Endothelial cell of umbilical vein (primary cell): ENCODE results near the gene PDK2. TPM values are rescaled to one million over a fixed set of nuclear protein-coding genes. Genes with fewer than 3 reads are reported as not detected.

Experiments
- BruUV-seq: library from RNA; stranded (reverse); fragments of 400-500 nt; replicated peaks from 2 replicates; lab custom pipeline; 2021; lab: Mats Ljungman, UMichigan
- CTCF ChIA-PET: fragments of 300-600, 350-600 bp; sonication (Branson Sonifier 250); formaldehyde crosslinking; loops from one replicate; lab custom pipeline; 2021; ENCODE audit warnings: antibody characterized with exemption, inconsistent platforms; lab: Charles Lee
- POLR2A ChIA-PET: fragments of 300-600, 350-600 bp; sonication (Branson Sonifier 250); formaldehyde crosslinking; loops from one replicate; lab custom pipeline; 2021; ENCODE audit warnings: antibody characterized with exemption, inconsistent platforms; lab: Charles Lee
- DNase-seq: peaks from one replicate; pipeline ENCODE4 v3.0.0-alpha.2; 2011; ENCODE audit warnings: low read depth, low spot score
- FAIRE-seq: peaks from 2 replicates; lab custom pipeline; 2011; peaks lifted over from hg19 to GRCh38; lab: Jason Lieb, UNC
- H2AFZ ChIP-seq: 2 replicates; pipeline ENCODE4 v1.6.0; 2012; ENCODE audit warnings: low read depth, low read length, control low read depth, inconsistent platforms
- H3K27ac ChIP-seq: 2 replicates; pipeline ENCODE4 v1.5.1; 2011; ENCODE audit warnings: low read depth, mild to moderate bottlenecking, control low read depth, low read length, moderate library complexity; ENCODE audit not compliant: insufficient read depth
- H3K27me3 ChIP-seq, 2 experiments: 2 replicates each; pipeline versions ENCODE4 v1.6.0 to v1.6.1; 2011; ENCODE audit warnings: low read length in 2 of 2, mixed read lengths in 1 of 2; ENCODE audit not compliant: control insufficient read depth in 2 of 2, insufficient read depth in 2 of 2
- H3K36me3 ChIP-seq, 2 experiments: 2 replicates in 1 of 2; 3 replicates in 1 of 2; pipeline ENCODE4 v1.5.1; 2011; ENCODE audit warnings: low read length in 2 of 2, mild to moderate bottlenecking in 1 of 2, moderate library complexity in 1 of 2; ENCODE audit not compliant: control insufficient read depth in 2 of 2, insufficient read depth in 2 of 2; ENCODE audit errors: extremely low read depth in 1 of 2
- H3K4me1 ChIP-seq: 3 replicates; pipeline ENCODE4 v1.5.1; 2011; ENCODE audit warnings: mild to moderate bottlenecking, low read length; ENCODE audit not compliant: control insufficient read depth, insufficient read depth; ENCODE audit errors: extremely low read depth
- H3K4me2 ChIP-seq: 2 replicates; pipeline ENCODE4 v1.6.1; 2011; ENCODE audit warnings: low read length, control low read depth, mixed read lengths; ENCODE audit not compliant: insufficient read depth
- H3K4me3 ChIP-seq, 3 experiments: fragments of 200-600 bp in 1 of 3; sonication (generic), shearing (Covaris generic) in 1 of 3; replicated peaks in 1 of 3; 2 replicates each; pipeline ENCODE4 v1.5.1; 2011 to 2016; ENCODE audit warnings: control low read depth in 3 of 3, low read length in 3 of 3, mild to moderate bottlenecking in 2 of 3, inconsistent platforms in 1 of 3, low read depth in 1 of 3, moderate library complexity in 1 of 3; ENCODE audit not compliant: insufficient read depth in 1 of 3
- H3K79me2 ChIP-seq: 2 replicates; pipeline ENCODE4 v1.6.0; 2012; ENCODE audit warnings: low read length, inconsistent platforms; ENCODE audit not compliant: control insufficient read depth, insufficient read depth
- H3K9ac ChIP-seq: replicated peaks from 2 replicates; pipeline ENCODE3; 2011; ENCODE audit warnings: low read length, control low read depth; ENCODE audit not compliant: insufficient read depth; ENCODE audit errors: extremely low read depth
- H3K9me1 ChIP-seq: replicated peaks from 3 replicates; pipeline ENCODE4 v1.6.0; 2011; ENCODE audit warnings: mild to moderate bottlenecking, low read length; ENCODE audit not compliant: control insufficient read depth, insufficient read depth; ENCODE audit errors: extremely low read depth
- H3K9me3 ChIP-seq: replicated peaks from 2 replicates; pipeline ENCODE4 v1.5.1; 2012; ENCODE audit warnings: low read length, inconsistent platforms; ENCODE audit not compliant: control insufficient read depth, insufficient read depth
- H4K20me1 ChIP-seq: replicated peaks from 2 replicates; pipeline ENCODE3; 2011; ENCODE audit warnings: mild to moderate bottlenecking, low read length; ENCODE audit not compliant: control insufficient read depth, insufficient read depth; ENCODE audit errors: extremely low read depth
- EZH2 ChIP-seq: IDR thresholded peaks from 2 replicates; pipeline ENCODE4 v1.6.1; 2012; ENCODE audit warnings: borderline replicate concordance, low read depth, mild to moderate bottlenecking, moderate library complexity, low read length, inconsistent platforms; ENCODE audit not compliant: severe bottlenecking
- FOS ChIP-seq: IDR thresholded peaks from 2 replicates; pipeline ENCODE4 v1.6.1; 2011; ENCODE audit warnings: mild to moderate bottlenecking, low read length, moderate library complexity, borderline replicate concordance; ENCODE audit not compliant: insufficient read depth
- GATA2 ChIP-seq: IDR thresholded peaks from 2 replicates; pipeline ENCODE4 v1.7.0; 2011; ENCODE audit warnings: low read depth, mild to moderate bottlenecking, moderate library complexity, mixed read lengths, low read length; ENCODE audit not compliant: insufficient read length, insufficient read depth
- JUN ChIP-seq: IDR thresholded peaks from 2 replicates; pipeline ENCODE4 v1.6.1; 2011; ENCODE audit warnings: borderline replicate concordance, low read depth; ENCODE audit not compliant: insufficient read length, insufficient read depth
- MYC ChIP-seq: IDR thresholded peaks from one replicate; pipeline ENCODE4 v1.6.1; 2011; ENCODE audit warnings: mild to moderate bottlenecking, low read depth, low read length
- POLR2A ChIP-seq: IDR thresholded peaks from 2 replicates; pipeline ENCODE4 v1.6.1; 2012; ENCODE audit warnings: low read depth, mild to moderate bottlenecking, control low read depth, low read length
- POLR2AphosphoS5 ChIP-seq: IDR thresholded peaks from 2 replicates; pipeline ENCODE4 v1.6.1; 2012; ENCODE audit warnings: low read depth, mild to moderate bottlenecking, control low read depth, low read length, moderate library complexity; ENCODE audit not compliant: insufficient read depth
- dilution Hi-C: fragments of 300-500 bp; cut with MboI; formaldehyde crosslinking; loops from one replicate; pipeline ENCODE4 v1.15.0; 2019; ENCODE audit warnings: low sequenced_read_pairs; ENCODE audit not compliant: extremely low pct_ligation_motif_present
- intact Hi-C: fragments of 100-400 bp; cut with micrococcal nuclease; formaldehyde crosslinking; loops from one replicate; pipeline ENCODE4 v1.10.0; 2022
- polyA plus RNA-seq, 4 experiments: library from polyadenylated mRNA; depleted of rRNA in 3 of 4; stranded (reverse) in 3 of 4; unstranded in 1 of 4; fragments of >200 nt; gene quantifications; 2 replicates each; pipeline versions ENCODE4 v1.2.1 to v1.2.3, GENCODE V29; 2011 to 2012; ENCODE audit warnings: missing spikeins in 1 of 4
- total RNA-seq: library from RNA; stranded (reverse); gene quantifications from 2 replicates; pipeline ENCODE4 v1.2.3, GENCODE V29; 2021
- TF ChIP-seq, protein P1 (sequence below): IDR thresholded peaks from 2 replicates; pipeline ENCODE4 v1.6.1; 2011; ENCODE audit not compliant: insufficient read depth, insufficient read length
- TF ChIP-seq, protein P2 (sequence below), 2 donors: IDR thresholded peaks; 1 replicate in 1 of 2; 2 replicates in 1 of 2; pipeline ENCODE4 v1.5.1; 2011; ENCODE audit warnings: low read length in 2 of 2, mild to moderate bottlenecking in 2 of 2, moderate library complexity in 2 of 2, control low read depth in 1 of 2, inconsistent platforms in 1 of 2, low read depth in 1 of 2; ENCODE audit not compliant: insufficient read depth in 1 of 2; ENCODE audit errors: extremely low read depth in 1 of 2

PDK2 gene
- total and polyA plus RNA-seq, 2 donors (not counting 3 experiments of a cell fraction or from before 2014, with no cell fraction given): 21.3 to 114 TPM

DNA sequence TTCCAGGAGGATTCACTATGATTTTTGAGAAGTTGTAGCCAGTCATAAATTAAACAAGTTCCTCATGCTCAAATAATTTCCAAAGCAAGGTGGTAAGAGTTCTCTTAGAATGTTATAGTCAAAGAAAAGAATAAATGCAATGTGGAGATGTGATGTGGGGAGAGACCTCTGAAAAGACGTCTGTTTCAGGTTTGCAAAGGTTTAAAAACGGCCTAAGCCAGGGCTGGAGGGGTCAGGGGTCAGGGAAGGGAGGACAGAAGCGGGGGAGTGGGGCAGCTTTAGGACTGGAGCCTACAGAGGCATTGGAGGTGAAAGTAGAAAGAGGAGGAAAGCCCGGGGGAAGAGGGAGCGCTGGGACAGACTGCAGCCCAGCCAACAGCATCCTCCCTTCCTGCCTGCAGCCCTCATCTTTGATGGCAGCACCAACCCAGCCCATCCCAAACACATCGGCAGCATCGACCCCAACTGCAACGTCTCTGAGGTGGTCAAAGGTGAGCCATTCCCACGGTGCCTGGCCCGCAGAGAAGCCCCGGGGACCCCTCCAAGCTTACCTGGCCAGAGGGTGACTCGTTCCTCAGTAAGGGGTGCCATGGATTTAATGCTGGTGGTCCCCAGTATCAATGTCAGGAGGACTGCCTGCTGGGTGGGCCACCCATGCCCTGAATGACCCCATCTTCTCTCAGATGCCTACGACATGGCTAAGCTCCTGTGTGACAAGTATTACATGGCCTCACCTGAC, 11.4 kb downstream of the PDK2 start:
- DNase-seq: no peak
- H4K20me1 ChIP-seq: no peaks in the 10 kb centered on the region
- H3K27ac ChIP-seq: no peak overlapping the region
- FAIRE-seq: no peak
- H3K27me3 ChIP-seq: no peaks in the 10 kb centered on the region
- BruUV-seq: no TSS peak
- no peaks in the 10 kb centered on the region for H3K4me1 ChIP-seq
- dilution Hi-C loops: no loop called here
- no peaks in the 10 kb centered on the region for H3K9me3 ChIP-seq
- H3K4me3 ChIP-seq: no peak overlapping the region
- H3K9me1 ChIP-seq: no peaks in the 10 kb centered on the region
- H3K9ac ChIP-seq: no peak overlapping the region
- TF ChIP-seq EZH2: no peak
- TF ChIP-seq POLR2A: no peak
- TF ChIP-seq, protein P1, sequence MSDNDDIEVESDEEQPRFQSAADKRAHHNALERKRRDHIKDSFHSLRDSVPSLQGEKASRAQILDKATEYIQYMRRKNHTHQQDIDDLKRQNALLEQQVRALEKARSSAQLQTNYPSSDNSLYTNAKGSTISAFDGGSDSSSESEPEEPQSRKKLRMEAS: no peak
- no peak overlapping the region for H3K4me2 ChIP-seq
- CTCF ChIA-PET: interaction anchor here (1.3 to 4.1 kb wide), 3 partner anchors 11 to 92 kb away, joined by 3 to 29 read pairs (median 13); no protein-coding TSS in a partner anchor
- H2AFZ ChIP-seq: no peak overlapping the region
- H3K36me3 ChIP-seq: no peaks in the 10 kb centered on the region
- H3K79me2 ChIP-seq: no peaks in the 10 kb centered on the region
- POLR2A ChIA-PET: no interaction called here
- intact Hi-C loops: no loop called here

GRCh38 chr17:50107790-50108414, 12.8 kb downstream of the PDK2 start:
- Histone ChIP-seq H2AFZ (no peak overlapping the region), H3K4me1 (no peaks in the 10 kb centered on the region), H3K27ac (no peak overlapping the region), H3K79me2 (no peaks in the 10 kb centered on the region), H4K20me1 (no peaks in the 10 kb centered on the region), H3K9ac (no peak overlapping the region), H3K9me3 (no peaks in the 10 kb centered on the region), H3K4me2 (no peak overlapping the region), H3K9me1 (no peaks in the 10 kb centered on the region), H3K27me3 (no peaks in the 10 kb centered on the region), H3K4me3 (no peak overlapping the region), H3K36me3 (no peaks in the 10 kb centered on the region)
- TF ChIP-seq FOS (no peak), EZH2 (no peak), GATA2 (no peak), JUN (no peak), MYC (no peak), POLR2A (no peak), POLR2AphosphoS5 (no peak)
- TF ChIP-seq, protein P1: no peak
- TF ChIP-seq, protein P2, sequence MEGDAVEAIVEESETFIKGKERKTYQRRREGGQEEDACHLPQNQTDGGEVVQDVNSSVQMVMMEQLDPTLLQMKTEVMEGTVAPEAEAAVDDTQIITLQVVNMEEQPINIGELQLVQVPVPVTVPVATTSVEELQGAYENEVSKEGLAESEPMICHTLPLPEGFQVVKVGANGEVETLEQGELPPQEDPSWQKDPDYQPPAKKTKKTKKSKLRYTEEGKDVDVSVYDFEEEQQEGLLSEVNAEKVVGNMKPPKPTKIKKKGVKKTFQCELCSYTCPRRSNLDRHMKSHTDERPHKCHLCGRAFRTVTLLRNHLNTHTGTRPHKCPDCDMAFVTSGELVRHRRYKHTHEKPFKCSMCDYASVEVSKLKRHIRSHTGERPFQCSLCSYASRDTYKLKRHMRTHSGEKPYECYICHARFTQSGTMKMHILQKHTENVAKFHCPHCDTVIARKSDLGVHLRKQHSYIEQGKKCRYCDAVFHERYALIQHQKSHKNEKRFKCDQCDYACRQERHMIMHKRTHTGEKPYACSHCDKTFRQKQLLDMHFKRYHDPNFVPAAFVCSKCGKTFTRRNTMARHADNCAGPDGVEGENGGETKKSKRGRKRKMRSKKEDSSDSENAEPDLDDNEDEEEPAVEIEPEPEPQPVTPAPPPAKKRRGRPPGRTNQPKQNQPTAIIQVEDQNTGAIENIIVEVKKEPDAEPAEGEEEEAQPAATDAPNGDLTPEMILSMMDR (IDR thresholded peaks at IDR 0.05; ENCODE audit: extremely low read depth in 1 of 2, insufficient read depth in 1 of 2, low read depth in 1 of 2, low read length in 2 of 2): no peak
- FAIRE-seq (no peak), DNase-seq (no peak)
- BruUV-seq: no TSS peak
- dilution Hi-C loops: no loop called here
- POLR2A ChIA-PET: no interaction called here
- CTCF ChIA-PET: interaction anchor here (1.3 to 4.1 kb wide), 3 partner anchors 9 to 91 kb away, joined by 3 to 29 read pairs (median 13); no protein-coding TSS in a partner anchor
- intact Hi-C loops: no loop called here
